Psoas muscle (tissue), 8 donors: ENCODE results near the gene NUDT22. TPM values are rescaled to one million over a fixed set of nuclear protein-coding genes. Genes with fewer than 3 reads are reported as not detected.
A peak's percentile ranks its signal among the peaks of the same experiment; 100 is the strongest.

Experiments
- ATAC-seq, 4 donors: fragments of 200-7000 bp; cut with Tn5 transposase; one replicate each; pipeline ENCODE4 v1.9.1; 2020; ENCODE audit warnings: moderate library complexity in 3 of 4, mild to moderate bottlenecking in 2 of 4
- DNase-seq, 2 donors: peaks; one replicate each; pipeline ENCODE4 v3.0.0-alpha.2; 2020
- H3K27ac ChIP-seq: fragments of 200-600 bp; one replicate; pipeline ENCODE4 v1.8.0; 2022
- H3K27me3 ChIP-seq, 3 donors: fragments of 200-600 bp in 1 of 3; one replicate each; pipeline versions ENCODE4 v1.6.1 to v1.8.0; 2013 to 2022; ENCODE audit warnings: low read length in 2 of 3, mild to moderate bottlenecking in 2 of 3, moderate library complexity in 1 of 3; ENCODE audit not compliant: insufficient read depth in 3 of 3
- H3K36me3 ChIP-seq, 2 donors: fragments of 200-600 bp in 1 of 2; one replicate each; pipeline versions ENCODE4 v1.6.1 to v1.8.0; 2013 to 2022; ENCODE audit warnings: low read depth in 1 of 2, mild to moderate bottlenecking in 1 of 2, moderate library complexity in 1 of 2; ENCODE audit not compliant: insufficient read depth in 1 of 2
- H3K4me1 ChIP-seq: fragments of 200-600 bp; one replicate; pipeline ENCODE4 v1.8.0; 2022
- H3K4me3 ChIP-seq: fragments of 200-600 bp; one replicate; pipeline ENCODE4 v1.8.0; 2022; ENCODE audit warnings: mild to moderate bottlenecking
- H3K9me3 ChIP-seq: fragments of 200-600 bp; one replicate; pipeline ENCODE4 v1.8.0; 2022
- CTCF ChIP-seq: fragments of 200-600 bp; IDR thresholded peaks from one replicate; pipeline ENCODE4 v1.8.0; 2022; ENCODE audit warnings: antibody characterized with exemption
- WGBS, 3 donors: extraction: QIAGEN DNeasy Blood & Tissue Kit; methylation state at CpG; one replicate each; pipeline versions ENCODE4 v1.1.6 to v1.1.7; 2013; 5-methylcytosine and 5-hydroxymethylcytosine counted together
- intact Hi-C, 2 donors: fragments of 100-400 bp; cut with DNase I; formaldehyde crosslinking; loops; one replicate each; pipeline versions ENCODE4 v1.11.0 to v1.14.2; 2022
- polyA plus RNA-seq, 3 donors: library from polyadenylated mRNA; stranded (reverse); fragments of 200-250 nt; gene quantifications; one replicate each; pipeline ENCODE4 v1.2.3, GENCODE V29; 2013
- total RNA-seq, 4 donors: library from RNA; stranded (reverse); fragmentation: NEBNext Ultra II Directional in 2 of 4; extraction: Animal tissue kit (Norgen Biotek cat#: 25700) in 2 of 4; gene quantifications; one replicate each; pipeline versions ENCODE4 v1.2.1 to v1.2.4, GENCODE V29; 2021 to 2023
- donor health status: healthy with polysubstance abuse.
- donor health status: DM: no; HTN: no; CAD: no; lungs with moderate emphysema.
- donor health status: Bipolar disorder and iron deficiency.
- donor health status: healthy.
- donor health status: DM: yes; HTN: yes; CAD: no.
- donor health status: DM: no; HTN: no; CAD: no.
- donor health status: DM: no; HTN: no; CAD: no.
- donor health status: DM: yes; HTN: yes; CAD: no.

Gene NUDT22
- total and polyA plus RNA-seq, 7 donors: 31.6 to 59.3 (median 43.5) TPM

- TF ChIP-seq CTCF: no peak
- H3K9me3 ChIP-seq: no peaks in the 10 kb centered on the region
- ATAC-seq: no peak
- no peaks in the 10 kb centered on the region for H3K27me3 ChIP-seq
- no peaks in the 10 kb centered on the region for H3K36me3 ChIP-seq
- intact Hi-C loops: no loop called here
- WGBS, 3 donors: 93 to 96% (median 94%) methylated on average over 12 of the region's 12 CpGs
- H3K27ac ChIP-seq: no peak overlapping the region
- no peak for DNase-seq
- peaks cover 35% of the 10 kb centered on the region for H3K4me1 ChIP-seq
- H3K4me3 ChIP-seq: no peak overlapping the region
Measured at GRCh38 chr11:64178951-64179639, 47.0 kb upstream of the NUDT22 start.

GRCh38 chr11:64180891-64181290 lies 45.2 kb upstream of the NUDT22 start:
- no peaks in the 10 kb centered on the region for H3K27me3 ChIP-seq
- H3K27ac ChIP-seq: peak overlapping the region; percentile 89
- intact Hi-C loops: loop anchor here in 1 of 2 donors (2.0 kb wide), 1 partner anchor 14 kb away; the partner anchor contains the start of gene MACROD1
- no peaks in the 10 kb centered on the region for H3K9me3 ChIP-seq
- WGBS, 3 donors: 25 to 38% (median 33%) methylated on average over 5 of the region's 5 CpGs
- H3K36me3 ChIP-seq: no peaks in the 10 kb centered on the region
- TF ChIP-seq CTCF: no peak
- H3K4me1 ChIP-seq: peaks cover 42% of the 10 kb centered on the region
- peak in 1 of 4 donors; percentile 13 for ATAC-seq
- peak overlapping the region; percentile 63 for H3K4me3 ChIP-seq
- DNase-seq: no peak

- DNase-seq (peak; percentile 93 to 97), ATAC-seq (peak; percentile 73 to 78 (median 74))
- H3K27me3 ChIP-seq: no peaks in the 10 kb centered on the region
- peak overlapping the region; percentile 89 for H3K27ac ChIP-seq
- peak overlapping the region; percentile 63 for H3K4me3 ChIP-seq
- WGBS, 3 donors: 23 to 33% (median 23%) methylated on average over 14 to 17 of the region's 17 CpGs
- no peaks in the 10 kb centered on the region for H3K36me3 ChIP-seq
- no peaks in the 10 kb centered on the region for H3K9me3 ChIP-seq
- H3K4me1 ChIP-seq: peaks cover 42% of the 10 kb centered on the region
- no peak for TF ChIP-seq CTCF
- intact Hi-C loops: loop anchor here in 1 of 2 donors (2.0 kb wide), 1 partner anchor 15 kb away; the partner anchor contains the start of gene MACROD1
Measured at GRCh38 chr11:64181506-64182411, 44.3 kb upstream of the NUDT22 start.

GRCh38 chr11:64183890-64184289 lies 42.2 kb upstream of the NUDT22 start:
- H3K9me3 ChIP-seq: no peaks in the 10 kb centered on the region
- peaks cover 48% of the 10 kb centered on the region for H3K4me1 ChIP-seq
- no peak for ATAC-seq
- H3K36me3 ChIP-seq: peaks cover 0 to 5% of the 10 kb centered on the region in 2 donors
- intact Hi-C loops: no loop called here
- no peak for DNase-seq
- 68 to 81% (median 77%) methylated on average over 6 to 7 of the region's 7 CpGs for WGBS, 3 donors
- no peaks in the 10 kb centered on the region for H3K27me3 ChIP-seq
- no peak overlapping the region for H3K4me3 ChIP-seq
- no peak overlapping the region for H3K27ac ChIP-seq
- TF ChIP-seq CTCF: no peak
